ENCODE data around the gene GDPD2. TPM values are rescaled to one million over a fixed set of nuclear protein-coding genes. Genes with fewer than 3 reads are reported as not detected.

Gene GDPD2
- total and polyA plus RNA-seq, 2 of the 13 experiments (the other 11 are each of a cell fraction or from before 2014, with no cell fraction given), result 0.04 to 0.08 TPM

GRCh38 chrX:70398899-70399298 lies 24.2 kb upstream of the GDPD2 start (continued):
- TF ChIP-seq SOX5 (CRISPR knock-in tag; IDR thresholded peaks at IDR 0.05; ENCODE audit: borderline replicate concordance) (peak; percentile 19; the same call in 1 of the 2 replicates), GMEB2 (CRISPR knock-in tag; IDR thresholded peaks at IDR 0.05; ENCODE audit: low read depth) (no peak), FOXP1 (IDR thresholded peaks at IDR 0.05) (no peak), FOXP1 (CRISPR knock-in tag; IDR thresholded peaks at IDR 0.05) (peak; percentile 34; the same call in 1 of the 2 replicates), NFKBIZ (CRISPR knock-in tag; IDR thresholded peaks at IDR 0.05) (no peak), MTA3 (CRISPR knock-in tag; IDR thresholded peaks at IDR 0.05) (no peak), IRX3 (CRISPR knock-in tag; IDR thresholded peaks at IDR 0.05; ENCODE audit: borderline replicate concordance, low read depth) (no peak), ZNF253 (CRISPR knock-in tag; IDR thresholded peaks at IDR 0.05; ENCODE audit: borderline replicate concordance) (no peak), ZNF768 (CRISPR knock-in tag; IDR thresholded peaks at IDR 0.05) (no peak), ZNF574 (CRISPR knock-in tag; IDR thresholded peaks at IDR 0.05) (no peak), RARA (CRISPR knock-in tag; IDR thresholded peaks at IDR 0.05) (peak; percentile 83), RORA (CRISPR knock-in tag; IDR thresholded peaks at IDR 0.05) (no peak), RFX5 (IDR thresholded peaks at IDR 0.05; ENCODE audit: low read depth, low read length) (no peak), MTF2 (CRISPR knock-in tag; IDR thresholded peaks at IDR 0.05; ENCODE audit: borderline replicate concordance) (no peak), ESRRA (CRISPR knock-in tag; IDR thresholded peaks at IDR 0.05; ENCODE audit: low read depth) (no peak), FOXM1 (CRISPR knock-in tag; IDR thresholded peaks at IDR 0.05) (no peak), ATF4 (CRISPR knock-in tag; IDR thresholded peaks at IDR 0.05) (no peak), JUNB (CRISPR knock-in tag; IDR thresholded peaks at IDR 0.05; ENCODE audit: borderline replicate concordance) (no peak), CSRNP1 (CRISPR knock-in tag; IDR thresholded peaks at IDR 0.05) (no peak), HIC2 (CRISPR knock-in tag; IDR thresholded peaks at IDR 0.05; ENCODE audit: low read depth) (no peak), SOX6 (IDR thresholded peaks at IDR 0.05) (no peak), SOX6 (CRISPR knock-in tag; IDR thresholded peaks at IDR 0.05) (peak; percentile 41; the same call in 1 of the 2 replicates)

Data from HepG2 (cell line).